ENCODE measurements around the gene B3GAT2.

B3GAT2 gene

GRCh38 chr6:70889270-70889669 lies 67.6 kb downstream of the B3GAT2 start:
- peaks cover 7% of the 10 kb centered on the region for H3K27me3 Mint-ChIP-seq (ENCODE audit: low read depth, poor library complexity)
- no peak overlapping the region for H3K27ac Mint-ChIP-seq
- TF ChIP-seq CTCF (IDR thresholded peaks at IDR 0.05): no peak
- no peak for DNase-seq
- H3K4me3 Mint-ChIP-seq: no peak overlapping the region
- peaks cover 13% of the 10 kb centered on the region for H3K4me1 Mint-ChIP-seq
- H3K9me3 Mint-ChIP-seq: no peaks in the 10 kb centered on the region
- H3K36me3 Mint-ChIP-seq (ENCODE audit: low read depth): no peaks in the 10 kb centered on the region

- no peak overlapping the region for H3K4me3 Mint-ChIP-seq
- H3K9me3 Mint-ChIP-seq: no peaks in the 10 kb centered on the region
- no peak for TF ChIP-seq CTCF (IDR thresholded peaks at IDR 0.05)
- no peak overlapping the region for H3K27ac Mint-ChIP-seq
- no peak for DNase-seq
- peaks cover 8% of the 10 kb centered on the region for H3K4me1 Mint-ChIP-seq
- H3K36me3 Mint-ChIP-seq (ENCODE audit: low read depth): no peaks in the 10 kb centered on the region
- peaks cover 7% of the 10 kb centered on the region for H3K27me3 Mint-ChIP-seq (ENCODE audit: low read depth, poor library complexity)
These were observed 70.2 kb downstream of the B3GAT2 start for GRCh38 chr6:70886661-70887060.

DNA sequence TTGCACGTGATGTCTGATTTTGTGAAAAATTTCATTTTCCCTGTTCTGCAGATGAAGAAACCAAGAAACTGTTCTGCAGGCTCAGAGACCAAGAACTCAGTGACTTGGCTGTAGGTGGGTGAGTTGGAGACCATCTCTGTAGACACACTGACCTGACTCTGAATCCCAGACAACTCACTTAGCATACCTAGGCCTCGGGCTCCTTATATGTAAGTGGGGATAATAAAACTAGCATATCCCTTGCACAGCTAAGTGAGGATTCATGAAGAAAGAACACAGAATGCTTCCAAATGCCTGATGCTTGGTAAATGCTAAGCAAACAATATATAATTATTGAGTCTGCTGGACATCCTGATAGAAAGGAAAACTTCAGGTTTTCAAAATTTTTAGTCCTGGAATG lies 70.8 kb downstream of the B3GAT2 start:
- Mint-ChIP-seq H3K9me3 (no peaks in the 10 kb centered on the region), H3K27me3 (ENCODE audit: low read depth, poor library complexity) (peaks cover 9% of the 10 kb centered on the region), H3K27ac (no peak overlapping the region), H3K4me1 (peaks cover 8% of the 10 kb centered on the region), H3K4me3 (no peak overlapping the region), H3K36me3 (ENCODE audit: low read depth) (no peaks in the 10 kb centered on the region)
- DNase-seq: no peak
- no peak for TF ChIP-seq CTCF (IDR thresholded peaks at IDR 0.05)

DNA sequence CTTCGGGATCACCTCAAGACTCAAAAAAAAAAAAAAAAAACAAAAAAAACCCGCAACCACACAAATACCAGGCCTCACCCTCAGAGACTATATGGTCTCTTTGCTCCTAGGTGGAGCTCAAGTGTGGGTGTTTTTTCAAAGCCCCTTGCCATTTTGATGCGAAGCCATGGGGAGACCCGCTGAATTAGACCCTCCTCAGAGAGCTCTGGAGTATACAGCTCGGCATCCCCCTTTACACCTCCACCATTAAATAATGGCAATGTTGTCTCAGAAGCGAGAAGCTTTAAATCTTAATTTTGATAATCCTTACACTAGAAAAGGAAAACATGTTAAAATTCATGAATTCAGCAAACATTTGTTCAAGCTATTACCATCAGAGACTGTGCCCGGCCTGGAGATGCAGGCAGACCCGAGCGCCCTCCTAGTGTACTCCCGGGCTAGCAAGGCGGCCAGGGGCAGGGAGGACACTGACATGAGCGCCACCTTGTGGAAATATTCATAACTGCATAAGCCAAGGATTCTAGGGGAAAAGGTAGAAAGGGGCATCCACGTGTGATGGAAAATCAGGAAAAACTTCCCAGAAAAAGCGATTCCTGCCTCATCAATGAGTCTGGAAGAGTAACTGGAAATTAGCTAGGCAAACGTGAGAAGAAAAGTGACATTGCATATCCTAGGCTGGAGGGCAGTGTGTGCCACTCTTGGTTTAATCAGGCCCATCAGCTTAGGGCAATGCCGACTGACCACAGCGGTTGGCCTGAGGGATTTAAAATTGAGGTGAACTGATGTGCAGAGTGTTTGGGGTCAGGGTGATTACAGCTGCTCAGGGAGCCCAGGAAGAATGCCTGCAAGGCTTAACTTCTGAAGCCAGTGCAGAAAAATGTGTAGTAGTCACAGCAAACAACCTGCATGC lies 72.5 kb downstream of the B3GAT2 start:
- Mint-ChIP-seq H3K4me3 (no peak overlapping the region), H3K4me1 (peaks cover 13% of the 10 kb centered on the region), H3K27me3 (ENCODE audit: low read depth, poor library complexity) (peaks cover 9% of the 10 kb centered on the region), H3K27ac (no peak overlapping the region), H3K36me3 (ENCODE audit: low read depth) (no peaks in the 10 kb centered on the region), H3K9me3 (no peaks in the 10 kb centered on the region)
- TF ChIP-seq CTCF (IDR thresholded peaks at IDR 0.05): peak; percentile 89
- peak; percentile 69 for DNase-seq

- peaks cover 5% of the 10 kb centered on the region for H3K4me1 Mint-ChIP-seq
- no peaks in the 10 kb centered on the region for H3K9me3 Mint-ChIP-seq
- DNase-seq: no peak
- peaks cover 2% of the 10 kb centered on the region for H3K27me3 Mint-ChIP-seq (ENCODE audit: low read depth, poor library complexity)
- no peaks in the 10 kb centered on the region for H3K36me3 Mint-ChIP-seq (ENCODE audit: low read depth)
- no peak overlapping the region for H3K4me3 Mint-ChIP-seq
- no peak for TF ChIP-seq CTCF (IDR thresholded peaks at IDR 0.05)
- H3K27ac Mint-ChIP-seq: no peak overlapping the region
These were observed 77.4 kb downstream of the B3GAT2 start for GRCh38 chr6:70879496-70879895.
